Peyer's patch (tissue), 4 donors: Measurements from ENCODE around the gene ZNF286A.
"Not testable (repeated sequence)": the region's sequence is repeated elsewhere in the genome, so short reads cannot be mapped to it uniquely, and the experiment has no call there.

Experiments
- CTCF ChIP-seq, 6 experiments: fragments of 450-650 bp in 4 of 6; fragments of 200-600 bp in 2 of 6; sonication (generic) in 1 of 6; IDR thresholded peaks; one replicate each; pipeline ENCODE4 v1.5.1; 2017 to 2019; ENCODE audit warnings: antibody characterized with exemption in 6 of 6, mild to moderate bottlenecking in 3 of 6, moderate library complexity in 1 of 6
- POLR2A ChIP-seq, 2 donors: fragments of 450-650 bp; IDR thresholded peaks; one replicate each; pipeline ENCODE4 v1.5.1; 2017; ENCODE audit warnings: antibody characterized with exemption in 2 of 2, mild to moderate bottlenecking in 2 of 2, moderate library complexity in 2 of 2

- not testable (repeated sequence) for TF ChIP-seq POLR2A, CTCF (IDR thresholded peaks at IDR 0.05)
These were observed 49.9 kb downstream of the ZNF286A start for GRCh38 chr17:15749403-15749802.
